NCI-H524 treated with DMSO at 0.1 percent for 48 hours (cell line): ENCODE data around the gene TRAPPC3L.

ENCODE experiments used
- DNase-seq: peaks from one replicate; lab custom pipeline; 2025; lab: John Stamatoyannopoulos, UW

TRAPPC3L gene

DNA sequence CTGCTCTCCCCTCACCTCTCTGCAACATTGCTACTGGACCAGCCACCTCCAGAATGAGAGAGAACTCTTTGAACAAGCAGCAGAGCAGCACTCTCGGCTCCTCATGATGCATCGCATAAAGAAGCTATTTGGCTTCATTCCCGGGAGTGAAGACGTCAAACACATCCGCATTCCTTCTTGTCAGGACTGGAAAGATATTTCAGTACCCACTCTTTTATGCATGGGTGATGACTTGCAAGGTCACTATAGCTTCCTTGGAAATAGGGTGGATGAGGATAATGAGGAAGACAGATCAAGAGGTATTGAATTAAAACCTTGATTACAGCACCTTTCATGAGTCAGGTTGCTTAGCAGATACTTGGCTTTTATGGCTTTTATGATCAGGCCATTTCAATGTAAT lies 12.4 kb upstream of the TRAPPC3L start:
- no peak for DNase-seq

DNA sequence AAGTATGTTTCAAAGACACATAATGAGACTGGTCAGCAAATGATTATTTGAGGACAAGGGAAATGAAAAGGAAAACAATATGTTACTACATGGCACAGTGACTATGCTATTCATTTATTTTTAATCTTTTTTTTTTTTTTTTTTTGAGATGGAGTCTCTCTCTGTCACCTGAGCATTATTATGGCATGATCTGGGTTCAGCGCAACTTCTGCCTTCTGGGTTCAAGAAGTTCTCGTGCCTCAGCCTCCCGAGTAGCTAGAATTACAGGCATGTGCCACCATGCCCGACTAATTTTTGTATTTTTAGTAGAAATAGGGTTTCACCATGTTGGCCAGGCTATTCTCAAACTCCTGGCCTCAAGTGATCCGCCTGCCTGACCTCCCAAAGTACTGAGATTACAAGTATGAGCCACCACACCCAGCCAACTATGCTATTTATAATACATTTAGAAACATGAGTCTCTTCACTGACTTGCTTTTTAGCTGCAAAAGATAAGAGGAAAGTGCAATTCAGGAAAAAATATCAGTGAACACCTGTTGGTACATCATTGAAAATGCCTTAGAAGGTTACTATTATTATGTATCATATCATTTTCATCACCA lies 11.4 kb upstream of the TRAPPC3L start:
- DNase-seq, result no peak

DNA sequence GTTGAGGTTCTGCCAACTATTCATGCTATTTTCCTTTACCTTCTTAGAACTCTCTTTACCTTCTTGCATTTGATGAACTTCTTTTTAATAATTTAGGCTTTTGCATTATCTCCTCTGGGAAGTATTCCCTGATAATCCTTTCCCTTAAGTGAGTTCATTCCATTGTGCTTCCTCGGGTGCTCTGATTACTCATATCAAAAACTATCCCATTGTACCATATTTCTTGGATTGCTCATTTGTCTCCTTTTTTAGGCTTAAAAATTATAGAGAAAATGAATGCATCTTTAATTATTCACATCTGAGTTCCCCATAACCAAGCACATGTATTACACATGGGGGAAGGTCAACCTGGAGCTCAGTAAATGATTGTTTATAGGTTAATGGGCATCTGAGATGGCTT lies 10.6 kb upstream of the TRAPPC3L start:
- no peak for DNase-seq

DNA sequence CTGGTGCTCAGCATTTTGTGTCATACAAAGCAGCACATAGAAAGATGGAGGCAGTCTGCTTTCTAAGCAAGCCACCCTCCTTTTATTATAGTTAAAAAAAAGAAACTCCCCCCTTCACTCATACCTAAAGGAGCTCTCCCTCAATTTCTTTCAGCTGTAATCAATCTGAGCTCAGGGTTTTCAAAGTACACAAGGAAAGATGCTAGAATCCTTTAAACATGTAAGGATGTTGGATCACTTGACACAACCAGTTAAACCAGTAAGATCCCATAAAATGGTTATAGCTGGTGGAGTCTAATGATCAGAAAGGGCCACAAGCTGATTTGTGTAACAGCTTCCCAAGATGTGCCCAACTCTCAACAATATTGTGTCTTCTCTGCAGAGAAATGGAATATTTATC lies 8.0 kb upstream of the TRAPPC3L start, which contains the start of gene CALHM4:
Gene CALHM4, plus strand, starts transcription at position 301 of the 400 bp plus-strand sequence. Its CDS starts 43 bp downstream, at position 344.
- DNase-seq, result no peak

DNA sequence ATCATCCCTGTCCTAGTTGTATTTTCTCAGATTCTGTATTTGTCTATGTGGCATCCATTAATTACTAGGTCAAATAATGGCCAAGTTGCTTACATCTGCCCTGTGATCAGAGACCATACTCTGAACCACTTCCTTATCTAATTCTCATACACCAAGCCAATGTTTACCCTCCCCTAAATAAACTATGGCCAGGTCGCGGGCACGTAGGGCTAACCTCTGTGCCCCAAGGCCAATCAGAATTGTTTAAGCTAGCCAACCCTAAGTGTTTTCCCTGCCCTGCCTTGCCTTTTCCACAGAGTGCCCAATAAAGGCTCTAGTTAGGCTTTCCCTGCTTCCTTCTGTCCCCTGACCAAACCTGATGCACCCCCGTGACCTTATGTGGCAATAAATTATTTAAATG lies 5.3 kb upstream of the TRAPPC3L start:
- DNase-seq, result no peak

DNA sequence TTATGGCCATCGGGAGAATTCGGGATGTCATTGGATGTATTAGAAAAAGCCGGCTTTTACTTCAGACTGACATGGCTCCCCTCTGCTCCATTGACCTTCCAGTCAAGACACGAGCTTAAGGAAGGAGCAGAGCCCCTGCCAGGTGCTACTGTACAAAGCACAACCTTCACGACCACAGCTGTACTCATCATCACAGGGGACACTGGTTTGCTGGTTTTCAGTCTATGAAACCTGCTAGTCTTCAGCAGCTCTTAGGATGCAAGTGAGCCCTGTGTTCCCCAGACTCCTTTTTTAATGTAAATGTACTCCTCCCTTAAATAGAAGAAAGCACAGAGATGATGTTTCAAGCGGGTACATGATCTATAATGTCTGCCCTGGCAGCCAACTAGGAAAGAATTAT lies 1.9 kb upstream of the TRAPPC3L start:
- no peak for DNase-seq

DNA sequence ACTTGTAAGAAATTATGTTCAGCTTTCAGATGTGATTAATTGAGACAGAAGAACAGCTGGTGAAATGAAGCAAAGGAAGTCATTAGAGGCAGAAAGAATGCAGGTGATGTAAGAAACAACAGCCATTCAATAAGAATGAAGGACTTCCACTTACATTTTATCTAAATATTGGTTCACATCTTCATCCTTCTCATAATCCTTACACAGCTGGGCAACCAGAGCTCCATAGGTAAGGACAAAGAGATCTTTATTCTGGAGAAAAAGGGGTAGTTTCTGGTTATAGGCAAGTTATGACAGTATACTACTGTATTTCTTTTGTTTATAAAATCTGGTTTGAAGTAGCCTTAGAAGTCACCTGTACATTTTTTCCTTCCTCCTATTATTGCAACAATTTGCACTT lies 2.3 kb downstream of the TRAPPC3L start:
- DNase-seq, result no peak

DNA sequence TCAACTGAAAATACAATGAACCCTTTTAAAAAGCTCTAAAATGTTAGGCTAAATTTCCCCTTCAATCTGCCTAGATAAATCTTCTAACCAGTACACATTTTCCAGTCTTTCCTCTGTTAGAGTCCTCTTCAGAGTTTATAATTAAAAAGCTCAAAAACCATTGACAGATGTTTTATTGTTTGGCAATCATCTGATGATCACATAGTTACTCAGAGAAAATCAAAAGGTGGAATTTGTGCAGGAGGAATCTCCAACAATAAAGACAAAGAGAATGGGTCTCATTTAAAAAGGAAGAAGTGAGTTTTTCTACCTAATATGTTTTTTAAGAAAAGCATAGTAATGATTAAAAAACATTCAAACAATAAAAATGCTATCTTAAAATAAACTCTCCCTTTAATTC lies 3.1 kb downstream of the TRAPPC3L start:
- DNase-seq, result no peak

DNA sequence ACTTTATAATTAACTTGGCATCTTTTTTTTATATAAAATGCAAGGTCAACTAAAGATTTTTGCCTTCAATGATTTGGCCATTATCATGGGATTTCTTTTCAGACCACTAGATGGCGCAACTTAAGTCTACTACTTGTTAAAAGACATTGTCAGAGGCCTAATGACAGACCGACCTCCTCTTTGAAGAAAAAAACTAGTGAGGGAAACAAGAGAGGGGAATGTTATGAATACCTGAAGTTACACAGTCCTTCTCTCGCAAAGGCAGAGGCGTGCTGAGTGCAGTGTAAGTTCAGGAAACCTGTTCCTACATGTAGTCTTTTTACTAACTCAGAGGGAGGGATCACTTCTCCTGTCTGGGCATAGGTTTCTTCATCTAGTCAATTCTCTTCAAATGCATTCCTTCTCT lies 9.3 kb downstream of the TRAPPC3L start:
- DNase-seq, result no peak

DNA sequence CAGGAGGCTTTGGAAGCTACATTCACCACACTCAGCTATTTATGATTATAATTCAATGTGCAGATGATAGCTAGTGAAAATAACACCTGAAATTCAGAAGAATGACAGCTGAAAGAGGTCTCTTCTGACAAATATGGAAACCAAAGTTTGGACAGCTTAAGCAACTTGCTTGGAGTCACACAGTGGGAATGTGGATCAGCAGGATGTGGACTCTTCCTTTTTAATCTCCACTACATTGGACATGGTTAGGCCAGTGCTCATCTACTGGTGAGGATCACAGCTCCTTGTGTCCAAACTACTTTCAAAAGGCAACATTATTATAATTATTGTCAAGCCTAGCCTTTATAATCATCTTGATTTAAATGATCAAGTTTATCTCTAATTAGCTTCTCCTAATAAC lies 10.4 kb downstream of the TRAPPC3L start:
- DNase-seq, result no peak

DNA sequence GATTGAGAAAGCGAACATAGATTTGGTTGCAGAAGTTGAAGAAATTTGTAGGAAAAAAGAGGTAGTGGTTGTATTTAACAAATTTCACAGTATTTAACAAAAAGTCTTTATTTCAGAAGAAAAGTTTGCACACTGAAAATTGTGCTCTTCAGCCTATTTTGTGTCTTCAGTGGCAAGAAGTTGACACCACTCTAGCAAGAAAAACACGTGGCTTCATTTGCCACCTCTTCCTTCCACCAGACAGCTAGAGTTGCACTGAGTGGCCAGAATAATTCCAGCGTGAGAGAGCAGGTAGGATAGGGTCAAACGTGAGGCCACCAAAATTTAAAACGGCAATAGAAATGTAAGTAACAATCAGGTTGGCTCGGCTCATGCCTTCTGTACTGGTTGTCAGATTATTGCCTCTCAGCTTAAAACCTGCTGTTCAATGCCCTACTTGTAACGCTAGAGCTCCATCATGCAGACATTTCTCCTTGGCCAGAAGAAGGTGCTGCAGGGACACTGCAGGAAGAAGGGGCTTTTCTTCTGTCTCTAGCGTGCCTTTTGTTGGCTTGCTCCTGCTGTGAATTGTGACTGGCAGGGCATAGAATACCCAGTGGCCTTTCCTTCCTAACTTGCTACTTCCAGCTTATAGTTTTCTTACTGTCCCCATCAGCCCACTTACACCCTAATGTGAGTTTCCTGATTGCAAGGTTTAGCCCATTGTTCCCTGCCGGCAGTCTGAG lies 12.1 kb downstream of the TRAPPC3L start:
- no peak for DNase-seq

DNA sequence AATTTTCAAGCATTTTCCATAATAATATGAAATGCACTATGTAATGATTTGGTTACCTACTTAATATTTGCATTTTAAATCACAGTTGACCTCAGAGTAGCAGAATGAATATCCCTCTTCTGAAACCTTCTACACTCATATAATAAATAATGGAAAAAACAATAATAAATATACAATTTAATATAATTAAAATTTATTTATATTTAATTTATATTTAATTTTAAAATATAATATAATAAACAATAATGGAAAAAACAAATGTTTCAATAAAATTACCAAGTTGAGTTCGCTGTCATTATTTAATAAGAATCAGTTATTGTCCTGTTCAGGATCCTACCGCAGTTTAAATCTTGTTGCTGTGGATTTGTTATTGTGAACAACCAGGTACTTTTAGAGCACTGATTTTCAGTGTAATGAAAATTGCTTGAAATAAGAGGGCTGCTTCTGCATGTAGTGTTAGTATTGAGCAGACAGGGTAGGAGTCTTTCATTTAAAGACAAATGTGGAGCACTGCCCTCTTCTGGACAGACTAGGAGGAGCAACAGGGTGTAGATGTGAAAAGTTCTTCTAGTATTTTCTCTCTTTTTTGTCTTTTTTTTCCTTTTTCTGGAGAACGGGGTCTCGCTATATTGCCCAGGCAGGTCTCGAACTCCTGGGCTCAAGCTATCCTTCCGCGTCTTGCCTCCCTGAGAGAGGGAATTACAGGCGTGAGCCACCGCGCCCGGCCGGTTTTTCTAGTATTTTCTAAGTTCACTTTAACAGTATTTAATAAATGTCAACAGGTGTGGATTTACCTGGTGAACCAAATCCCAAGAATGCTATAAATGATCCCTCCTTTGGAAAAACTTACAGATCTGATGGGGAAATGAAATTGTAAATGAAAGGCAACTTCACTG lies 13.6 kb downstream of the TRAPPC3L start:
- peak; percentile 13 for DNase-seq

DNA sequence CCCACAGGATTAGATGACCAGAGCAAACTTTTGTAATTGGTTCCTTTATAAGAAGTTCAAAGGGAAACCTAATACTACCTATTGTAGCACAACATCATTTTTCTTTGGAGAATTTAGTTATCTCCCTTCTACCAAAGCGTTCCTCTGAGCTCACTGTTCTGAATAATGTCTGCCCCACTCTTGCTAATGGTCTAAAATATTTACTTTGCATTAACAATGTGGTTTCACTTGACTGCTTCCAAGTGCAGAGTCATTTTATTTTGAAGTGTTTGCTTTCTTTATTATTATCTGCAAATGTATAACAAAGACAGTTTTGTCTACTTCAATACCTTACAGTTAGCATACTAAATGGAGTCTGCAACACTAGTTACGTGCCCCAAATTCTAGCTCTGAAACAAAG lies 15.0 kb downstream of the TRAPPC3L start:
- no peak for DNase-seq

DNA sequence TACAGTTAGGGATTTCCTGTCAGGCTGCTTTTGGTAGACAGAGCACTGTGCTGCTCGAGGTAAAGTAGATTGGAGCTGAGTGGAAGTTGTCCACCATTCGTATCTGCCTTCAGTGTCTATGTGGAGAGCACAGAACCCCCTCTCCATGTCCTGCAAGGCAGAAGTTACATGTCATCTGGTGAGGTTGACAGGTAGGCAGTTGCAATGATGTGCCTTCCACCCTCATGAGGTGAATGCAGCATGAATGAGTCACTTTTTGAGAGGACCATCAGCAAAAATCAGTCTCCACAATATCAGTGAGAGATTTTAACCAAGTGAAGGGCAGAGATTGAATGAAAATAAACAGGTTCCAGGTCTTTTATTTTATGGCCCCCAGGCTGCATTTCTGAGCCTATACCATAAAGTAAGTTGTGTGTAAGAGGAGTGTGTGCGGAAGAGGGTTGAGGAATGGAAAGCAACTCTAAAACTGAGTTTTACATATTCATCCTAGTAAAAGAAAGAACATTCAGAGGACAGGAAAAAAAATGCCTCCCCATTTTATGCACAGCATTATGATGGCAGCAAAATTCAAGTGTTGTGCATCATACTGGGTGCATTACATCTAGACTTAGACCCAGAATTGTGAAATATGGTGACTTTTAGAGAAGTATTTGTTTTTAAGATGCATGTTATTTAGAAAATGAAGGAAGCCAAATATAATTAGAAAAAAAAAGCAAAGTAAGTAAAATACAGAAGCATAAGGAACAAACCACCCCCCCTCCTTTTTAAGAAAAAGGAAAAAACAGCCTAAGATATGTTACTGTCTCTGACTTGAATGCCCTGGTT lies 15.8 kb downstream of the TRAPPC3L start:
- no peak for DNase-seq

DNA sequence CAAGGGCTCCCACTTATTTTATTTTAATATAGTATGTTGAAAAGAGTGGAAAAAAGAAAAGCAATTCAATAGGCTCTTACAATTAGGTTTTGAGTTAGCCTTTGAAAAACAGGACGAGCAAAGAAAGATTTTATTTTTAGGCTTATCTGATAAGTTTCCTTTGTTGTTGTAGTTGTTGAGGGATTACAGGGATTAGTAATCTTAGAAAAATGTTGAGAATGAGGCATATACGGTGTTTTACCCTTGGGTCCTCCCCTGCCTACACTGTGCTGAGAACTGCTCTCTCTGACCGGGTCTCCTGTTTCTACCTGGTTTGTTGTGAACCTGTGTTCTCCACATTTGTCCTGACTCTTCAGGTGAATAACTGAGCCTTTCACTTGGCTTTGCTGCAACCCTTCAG lies 16.7 kb downstream of the TRAPPC3L start:
- DNase-seq, result no peak

DNA sequence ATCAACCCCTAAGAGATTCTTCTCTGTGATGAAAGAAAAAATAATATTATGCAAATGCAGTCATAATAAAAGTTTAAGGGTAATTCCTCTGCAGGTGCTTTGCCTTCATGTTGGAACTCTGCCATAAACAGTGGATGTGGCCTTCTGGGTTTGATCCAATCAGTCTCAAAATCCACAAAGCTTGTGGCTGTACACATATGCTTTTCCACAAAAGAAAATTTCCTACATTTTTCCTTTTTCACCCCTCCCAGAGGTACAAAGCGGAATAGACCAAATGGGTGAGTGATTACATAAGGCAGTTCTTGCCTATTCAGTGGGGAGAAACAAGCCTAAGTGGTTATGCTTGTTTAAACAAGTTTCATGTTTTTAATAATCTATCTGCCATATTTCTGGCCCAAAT lies 17.4 kb downstream of the TRAPPC3L start:
- DNase-seq, result no peak

DNA sequence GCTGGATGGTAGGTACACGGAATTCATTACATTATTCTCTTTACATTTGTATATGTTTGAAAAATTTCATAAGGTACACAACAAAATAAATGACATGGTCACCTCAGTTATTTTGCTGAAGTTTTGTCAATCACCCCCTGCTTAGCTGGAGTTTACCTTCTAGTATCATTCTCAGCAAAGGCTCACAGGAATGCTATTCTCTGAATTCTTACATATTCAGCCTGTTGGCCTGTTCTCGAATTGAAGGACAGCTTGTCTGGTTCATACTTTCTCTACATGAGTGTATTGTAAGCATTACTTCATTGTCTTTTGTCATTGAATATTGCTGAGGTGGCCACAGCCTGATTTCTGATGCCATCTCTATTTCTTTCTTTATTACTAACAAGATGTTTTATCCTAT lies 21.2 kb downstream of the TRAPPC3L start:
- DNase-seq, result no peak

DNA sequence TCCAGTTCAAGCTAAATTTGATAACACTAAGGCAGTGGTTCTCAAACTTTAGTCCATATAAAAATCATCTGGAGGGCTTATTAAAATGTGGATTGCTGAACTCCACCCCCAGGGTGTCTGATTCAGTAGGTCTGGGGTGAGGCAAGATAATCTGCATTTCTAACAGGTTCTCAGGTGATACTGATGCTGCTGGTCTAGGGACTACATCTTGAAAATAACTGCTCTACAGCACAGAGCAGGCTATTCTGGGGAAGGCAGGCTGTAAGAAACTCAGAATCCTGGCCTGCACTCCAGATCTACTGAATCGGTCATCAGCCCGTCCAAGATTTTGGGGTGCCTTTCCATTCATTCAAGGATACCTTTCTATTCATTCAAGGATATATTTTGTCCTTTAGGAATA lies 22.6 kb downstream of the TRAPPC3L start:
- DNase-seq, result no peak

DNA sequence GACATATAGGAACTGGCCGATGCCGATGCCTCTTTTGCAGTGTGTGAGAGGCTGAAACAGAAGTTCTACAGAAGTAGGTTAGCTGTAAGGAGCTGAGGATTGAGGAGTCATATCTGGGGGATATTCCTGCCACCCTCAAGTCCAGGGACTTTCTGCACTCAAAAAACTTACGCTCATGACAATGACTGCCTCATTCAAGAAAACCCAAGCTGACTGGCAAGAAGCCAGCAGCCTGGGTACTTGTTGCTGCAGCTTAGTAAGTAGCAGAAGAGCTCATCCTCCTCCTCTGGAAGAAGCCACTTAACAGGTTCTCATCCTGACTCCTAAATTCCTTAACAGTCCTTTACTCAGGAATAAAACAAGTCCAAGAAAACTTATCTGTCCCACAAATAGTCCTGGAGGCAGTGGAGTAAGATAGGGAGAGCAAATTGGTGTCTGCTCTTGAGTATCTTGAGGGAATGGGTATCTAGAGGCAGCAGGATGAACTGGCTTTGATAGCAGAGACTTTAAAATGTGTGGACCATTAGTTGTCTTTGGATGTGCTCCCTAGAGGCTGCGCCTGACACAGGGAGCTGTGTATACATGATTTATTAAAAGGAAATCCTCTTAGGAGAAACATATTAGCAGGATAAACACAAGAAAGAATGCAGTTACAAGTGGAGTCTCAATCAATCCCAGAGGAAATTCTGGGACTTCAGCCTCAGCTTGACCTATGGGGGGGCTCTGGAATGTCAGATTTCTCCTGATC lies 26.7 kb downstream of the TRAPPC3L start:
- no peak for DNase-seq

DNA sequence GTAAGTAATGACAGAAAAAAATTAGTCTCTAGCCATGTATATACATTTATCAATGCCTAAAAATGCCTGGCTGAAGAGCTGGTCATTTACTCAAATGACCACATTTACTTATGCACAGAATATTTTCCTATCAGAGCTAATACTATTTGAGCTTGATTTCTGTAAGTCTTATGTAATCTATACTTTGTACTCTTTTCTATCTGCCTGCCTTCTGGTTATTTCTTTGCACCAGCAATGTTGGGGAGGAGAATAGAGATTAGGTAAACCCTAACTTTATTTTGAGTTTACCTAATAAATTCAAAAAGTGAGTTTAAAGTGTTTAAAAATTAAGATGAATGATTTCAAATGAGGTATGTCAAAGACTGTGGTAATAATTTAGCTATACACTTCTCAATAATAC lies 30.3 kb downstream of the TRAPPC3L start:
- DNase-seq, result no peak

DNA sequence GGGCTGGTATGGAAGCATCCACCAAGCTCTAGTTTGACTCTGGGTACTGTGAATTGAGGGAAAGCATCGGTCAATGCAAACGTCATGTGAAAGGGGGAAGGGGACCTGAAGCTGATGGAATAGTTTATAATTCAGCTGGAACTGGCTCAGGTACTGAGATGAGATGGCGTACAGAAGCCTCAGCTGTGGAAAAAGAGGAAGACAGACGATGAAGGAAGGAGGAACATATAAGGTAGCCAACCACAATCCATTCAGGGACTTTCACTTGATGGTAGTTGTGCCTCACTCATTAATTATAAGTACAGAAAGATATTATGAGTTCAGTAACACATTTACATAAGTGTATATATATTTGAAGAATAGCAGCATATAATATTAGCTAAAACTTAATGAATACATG lies 31.4 kb downstream of the TRAPPC3L start:
- no peak for DNase-seq
